Karpas-422 (cell line): ENCODE data around the gene HMCN2. TPM values are rescaled to one million over a fixed set of nuclear protein-coding genes. Genes with fewer than 3 reads are reported as not detected.
"Not testable (repeated sequence)": the region's sequence is repeated elsewhere in the genome, so short reads cannot be mapped to it uniquely, and the experiment has no call there.

Source experiments
- DNase-seq: peaks from one replicate; pipeline ENCODE4 v3.0.0-alpha.2; 2015
- H2AFZ ChIP-seq: fragments of 200-600 bp; sonication (generic); 2 replicates; pipeline ENCODE4 v1.6.1; 2014; ENCODE audit warnings: antibody characterized with exemption, low read length, mixed read lengths
- H3K27ac ChIP-seq: fragments of 200-600 bp; sonication (generic); 2 replicates; pipeline ENCODE4 v1.5.1; 2014; ENCODE audit warnings: mild to moderate bottlenecking, low read length, moderate library complexity
- H3K27me3 ChIP-seq: fragments of 200-600 bp; sonication (generic); 2 replicates; pipeline ENCODE4 v1.6.1; 2014; ENCODE audit warnings: low read length, mixed read lengths
- H3K36me3 ChIP-seq: fragments of 200-600 bp; sonication (generic); 2 replicates; pipeline ENCODE4 v1.6.1; 2014; ENCODE audit warnings: low read length, mixed read lengths; ENCODE audit not compliant: insufficient read depth
- H3K4me1 ChIP-seq: fragments of 200-600 bp; sonication (generic); 2 replicates; pipeline ENCODE4 v1.6.1; 2014; ENCODE audit warnings: mild to moderate bottlenecking, low read length, mixed read lengths
- H3K4me2 ChIP-seq: fragments of 200-600 bp; sonication (generic); 2 replicates; pipeline ENCODE4 v1.6.1; 2014; ENCODE audit warnings: low read length, low read depth, mild to moderate bottlenecking; ENCODE audit not compliant: poor library complexity, severe bottlenecking
- H3K4me3 ChIP-seq: fragments of 200-600 bp; sonication (generic); 2 replicates; pipeline ENCODE4 v1.5.1; 2014; ENCODE audit warnings: mild to moderate bottlenecking, antibody characterized with exemption, low read length, mixed read lengths
- H3K79me2 ChIP-seq: fragments of 200-600 bp; sonication (generic); 2 replicates; pipeline ENCODE4 v1.6.1; 2014; ENCODE audit warnings: mild to moderate bottlenecking, low read length, mixed read lengths
- H3K9ac ChIP-seq: fragments of 200-600 bp; sonication (generic); 2 replicates; pipeline ENCODE4 v1.6.0; 2014; ENCODE audit warnings: low read length
- H3K9me2 ChIP-seq: fragments of 200-600 bp; sonication (generic), shearing (Covaris generic); replicated peaks from 2 replicates; pipeline ENCODE4 v1.6.0; 2014; ENCODE audit warnings: mild to moderate bottlenecking, low read length, moderate library complexity; ENCODE audit not compliant: insufficient read depth
- H3K9me3 ChIP-seq: fragments of 300-700, 200-600 bp; sonication (generic); 2 replicates; pipeline ENCODE4 v1.6.1; 2014; ENCODE audit warnings: low read length, mixed read lengths
- H4K20me1 ChIP-seq: fragments of 200-600 bp; sonication (generic); 2 replicates; pipeline ENCODE4 v1.6.1; 2014; ENCODE audit warnings: mild to moderate bottlenecking, antibody characterized with exemption, low read length, low read depth; ENCODE audit not compliant: insufficient read depth
- total RNA-seq: library from RNA; depleted of rRNA; stranded (reverse); fragments of >200 nt; shearing (Covaris generic); gene quantifications from 2 replicates; pipeline ENCODE4 v1.2.3, GENCODE V29; 2014; ENCODE audit warnings: low replicate concordance

HMCN2 gene
- total RNA-seq, 1 experiment from 2014 or later, result not detected

DNA sequence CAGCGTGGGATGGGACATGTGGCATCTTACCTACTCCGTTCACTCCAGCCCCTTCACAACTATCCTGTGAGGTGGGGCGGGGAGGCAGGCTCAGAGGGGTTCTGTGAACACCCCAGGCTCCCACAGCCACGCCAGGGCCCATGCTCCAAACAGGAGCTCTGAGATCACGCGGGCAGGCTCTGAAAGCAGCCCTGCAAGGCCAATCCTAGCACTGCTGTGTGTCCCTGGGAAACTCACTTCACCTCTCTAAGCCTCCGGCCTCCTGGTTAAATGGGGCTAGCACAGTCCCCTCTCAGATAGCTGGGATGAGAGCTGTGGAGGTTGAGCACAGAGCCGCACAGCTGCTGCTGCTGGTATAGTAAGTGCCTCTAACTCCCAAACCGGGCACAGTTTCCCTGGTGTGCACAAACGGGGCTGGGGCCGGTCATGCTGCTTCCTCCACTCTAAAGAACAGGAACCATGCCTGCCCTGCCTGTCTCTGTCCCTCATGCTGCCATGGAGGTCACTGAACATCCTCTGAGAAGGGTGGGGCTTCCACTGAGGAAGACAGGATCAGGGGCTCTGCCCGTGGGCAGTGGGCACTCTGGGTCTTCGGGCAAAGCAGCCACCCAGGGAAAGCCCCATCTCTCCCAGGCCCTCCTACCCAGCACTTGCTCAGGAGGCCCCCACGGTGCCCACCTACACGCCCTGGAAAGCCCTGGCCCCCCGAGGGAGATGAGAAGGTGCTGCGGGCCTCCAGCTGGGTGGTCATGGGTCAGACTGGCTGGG, 166.2 kb downstream of the HMCN2 start:
- Histone ChIP-seq H3K27ac (no peak overlapping the region), H2AFZ (no peak overlapping the region), H3K4me3 (no peak overlapping the region), H3K36me3 (no peaks in the 10 kb centered on the region), H3K9me3 (no peaks in the 10 kb centered on the region), H3K4me1 (no peaks in the 10 kb centered on the region), H3K4me2 (no peak overlapping the region), H3K27me3 (no peaks in the 10 kb centered on the region), H4K20me1 (no peaks in the 10 kb centered on the region), H3K9ac (no peak overlapping the region), H3K9me2 (no peaks in the 10 kb centered on the region), H3K79me2 (no peaks in the 10 kb centered on the region)
- DNase-seq, result no peak

DNA sequence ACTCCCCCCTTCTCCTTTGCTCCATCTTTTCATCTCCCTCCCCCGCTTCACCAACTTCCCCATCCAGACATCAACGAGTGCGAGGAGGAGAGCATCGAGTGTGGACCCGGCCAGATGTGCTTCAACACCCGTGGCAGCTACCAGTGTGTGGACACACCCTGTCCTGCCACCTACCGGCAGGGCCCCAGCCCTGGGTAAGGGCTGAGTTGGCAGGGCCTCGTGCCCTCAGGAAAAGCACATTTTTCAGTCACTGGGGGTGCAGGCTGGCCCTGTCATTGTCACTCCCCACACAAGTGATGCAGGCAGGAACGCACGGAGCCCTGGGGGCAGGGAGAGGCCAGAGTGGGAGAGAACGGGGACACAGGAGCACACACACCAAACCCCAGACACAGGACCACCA, 166.8 kb downstream of the HMCN2 start:
- Histone ChIP-seq H4K20me1 (no peaks in the 10 kb centered on the region), H2AFZ (no peak overlapping the region), H3K4me2 (no peak overlapping the region), H3K9ac (no peak overlapping the region), H3K4me3 (no peak overlapping the region), H3K27ac (no peak overlapping the region), H3K27me3 (no peaks in the 10 kb centered on the region), H3K9me2 (no peaks in the 10 kb centered on the region), H3K79me2 (no peaks in the 10 kb centered on the region), H3K4me1 (no peaks in the 10 kb centered on the region), H3K36me3 (no peaks in the 10 kb centered on the region), H3K9me3 (no peaks in the 10 kb centered on the region)
- no peak for DNase-seq

GRCh38 chr9:130432796-130433167, 167.2 kb downstream of the HMCN2 start:
- Histone ChIP-seq H3K36me3 (no peaks in the 10 kb centered on the region), H3K27me3 (no peaks in the 10 kb centered on the region), H3K4me1 (no peaks in the 10 kb centered on the region), H3K9me3 (no peaks in the 10 kb centered on the region), H3K9ac (no peak overlapping the region), H4K20me1 (no peaks in the 10 kb centered on the region), H3K4me2 (no peak overlapping the region), H3K27ac (no peak overlapping the region), H3K79me2 (no peaks in the 10 kb centered on the region), H3K9me2 (no peaks in the 10 kb centered on the region), H3K4me3 (no peak overlapping the region), H2AFZ (no peak overlapping the region)
- no peak for DNase-seq

DNA sequence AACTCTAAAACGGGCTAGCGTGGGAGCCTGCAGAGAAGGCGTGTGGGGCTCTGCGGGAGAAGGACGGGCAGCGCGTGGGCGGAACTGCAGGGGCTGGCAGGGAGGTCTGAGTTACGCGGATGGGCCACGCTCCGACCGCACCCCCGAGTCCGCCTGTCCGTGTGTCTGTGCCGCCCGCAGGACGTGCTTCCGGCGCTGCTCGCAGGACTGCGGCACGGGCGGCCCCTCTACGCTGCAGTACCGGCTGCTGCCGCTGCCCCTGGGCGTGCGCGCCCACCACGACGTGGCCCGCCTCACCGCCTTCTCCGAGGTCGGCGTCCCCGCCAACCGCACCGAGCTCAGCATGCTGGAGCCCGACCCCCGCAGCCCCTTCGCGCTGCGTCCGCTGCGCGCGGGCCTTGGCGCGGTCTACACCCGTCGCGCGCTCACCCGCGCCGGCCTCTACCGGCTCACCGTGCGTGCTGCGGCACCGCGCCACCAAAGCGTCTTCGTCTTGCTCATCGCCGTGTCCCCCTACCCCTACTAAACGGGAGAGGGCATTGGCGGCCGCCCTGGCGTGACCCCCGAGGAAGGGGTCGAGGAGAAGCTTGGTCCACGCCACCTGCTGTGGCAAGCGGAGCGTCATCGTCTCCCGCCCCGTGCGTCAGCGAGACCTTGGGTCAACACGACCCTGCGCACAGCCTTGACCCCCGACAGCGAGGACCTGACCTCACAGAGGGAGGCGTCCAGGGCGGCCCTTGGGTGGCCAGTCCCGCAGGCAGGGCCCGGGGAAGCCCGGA, 167.8 kb downstream of the HMCN2 start:
- no peak overlapping the region for H3K9ac ChIP-seq
- H3K9me2 ChIP-seq, result no peaks in the 10 kb centered on the region
- H3K9me3 ChIP-seq, result no peaks in the 10 kb centered on the region
- no peak overlapping the region for H3K4me2 ChIP-seq
- no peaks in the 10 kb centered on the region for H4K20me1 ChIP-seq
- no peaks in the 10 kb centered on the region for H3K36me3 ChIP-seq
- no peak overlapping the region for H2AFZ ChIP-seq
- H3K4me3 ChIP-seq, result no peak overlapping the region
- no peaks in the 10 kb centered on the region for H3K4me1 ChIP-seq
- no peaks in the 10 kb centered on the region for H3K27me3 ChIP-seq
- H3K27ac ChIP-seq, result no peak overlapping the region
- DNase-seq, result no peak
- no peaks in the 10 kb centered on the region for H3K79me2 ChIP-seq

DNA sequence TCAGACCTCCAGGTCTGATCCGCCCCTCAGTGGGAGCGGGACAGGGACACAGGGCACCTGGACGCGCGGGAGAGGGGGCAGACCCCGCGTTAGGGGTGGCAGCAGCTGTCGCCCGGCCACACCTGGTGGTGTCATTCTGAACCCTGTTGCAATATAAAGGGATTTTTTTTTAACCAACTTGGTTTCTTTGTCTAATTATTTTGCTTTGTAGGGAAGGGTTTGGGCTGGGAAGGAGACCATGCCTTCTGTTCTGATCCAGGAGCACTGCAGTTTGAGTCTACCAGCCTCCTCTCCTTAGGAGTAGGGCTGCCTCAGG, 168.3 kb downstream of the HMCN2 start:
- Histone ChIP-seq H3K27ac (no peak overlapping the region), H2AFZ (no peak overlapping the region), H3K79me2 (no peaks in the 10 kb centered on the region), H3K4me3 (no peak overlapping the region), H3K4me2 (no peak overlapping the region), H3K9me3 (no peaks in the 10 kb centered on the region), H4K20me1 (no peaks in the 10 kb centered on the region), H3K4me1 (no peaks in the 10 kb centered on the region), H3K9me2 (no peaks in the 10 kb centered on the region), H3K27me3 (no peaks in the 10 kb centered on the region), H3K9ac (no peak overlapping the region), H3K36me3 (no peaks in the 10 kb centered on the region)
- DNase-seq, result no peak

- not testable (repeated sequence) for H3K4me1 ChIP-seq, H3K9me2 ChIP-seq, DNase-seq, H3K79me2 ChIP-seq, H3K9ac ChIP-seq, H3K27ac ChIP-seq, H3K4me2 ChIP-seq, H2AFZ ChIP-seq, H3K27me3 ChIP-seq, H4K20me1 ChIP-seq, H3K9me3 ChIP-seq, H3K4me3 ChIP-seq, H3K36me3 ChIP-seq
Observed at GRCh38 chr9:130434656-130435055, 169.1 kb downstream of the HMCN2 start.

DNA sequence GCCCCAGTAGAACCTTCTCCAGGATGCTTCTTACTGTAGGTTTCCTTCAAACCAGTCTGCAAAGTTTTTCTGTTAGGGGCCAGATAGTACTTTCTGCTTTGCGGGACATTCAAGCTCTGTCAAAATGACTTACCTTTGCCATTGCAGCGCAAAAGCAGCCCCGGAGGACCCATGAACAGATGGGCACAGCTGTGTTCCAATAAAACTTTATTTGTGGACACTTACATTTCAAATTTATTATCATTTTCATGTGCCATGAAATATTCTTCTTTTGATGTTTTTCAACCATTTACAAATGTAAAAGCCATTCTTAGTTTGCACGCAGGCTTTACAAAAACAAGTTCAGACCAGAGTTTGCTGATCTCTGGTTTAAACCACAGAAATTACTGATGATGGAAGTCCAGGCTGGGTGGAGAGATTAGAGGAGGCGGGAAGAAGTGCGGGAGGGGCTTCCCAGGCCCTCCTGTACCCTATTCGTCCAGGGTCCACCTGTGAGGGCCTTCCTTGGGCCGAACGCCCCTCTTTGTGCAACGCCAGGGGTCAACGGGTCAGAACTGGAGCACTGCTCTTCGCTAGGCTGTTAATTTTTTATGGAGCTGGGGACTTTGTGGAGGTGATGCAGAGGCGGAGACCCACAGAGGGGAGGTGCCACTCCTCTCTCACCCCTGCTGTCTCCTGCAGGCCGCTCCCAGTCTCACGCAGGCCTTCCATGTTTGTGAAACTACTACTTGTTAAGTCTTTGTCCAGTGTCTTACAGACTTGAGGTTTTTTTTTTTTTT, 171.6 kb downstream of the HMCN2 start:
- Histone ChIP-seq H3K4me2 (no peak overlapping the region), H3K9me3 (peaks cover 13% of the 10 kb centered on the region), H3K79me2 (no peaks in the 10 kb centered on the region), H3K9ac (no peak overlapping the region), H3K36me3 (no peaks in the 10 kb centered on the region), H3K27me3 (no peaks in the 10 kb centered on the region), H2AFZ (no peak overlapping the region), H3K27ac (no peak overlapping the region), H3K4me1 (no peaks in the 10 kb centered on the region), H4K20me1 (no peaks in the 10 kb centered on the region), H3K9me2 (no peaks in the 10 kb centered on the region), H3K4me3 (no peak overlapping the region)
- DNase-seq, result no peak

- Histone ChIP-seq H3K4me3 (no peak overlapping the region), H3K4me1 (no peaks in the 10 kb centered on the region), H3K79me2 (no peaks in the 10 kb centered on the region), H3K9ac (no peak overlapping the region), H2AFZ (no peak overlapping the region), H3K4me2 (no peak overlapping the region), H3K27ac (no peak overlapping the region), H3K27me3 (no peaks in the 10 kb centered on the region), H4K20me1 (no peaks in the 10 kb centered on the region), H3K9me3 (peaks cover 13% of the 10 kb centered on the region), H3K36me3 (no peaks in the 10 kb centered on the region), H3K9me2 (no peaks in the 10 kb centered on the region)
- no peak for DNase-seq
Observed at GRCh38 chr9:130438382-130438981, 172.9 kb downstream of the HMCN2 start.
